ENCODE measurements around the gene FAAP24.
"Not testable (repeated sequence)": the region's sequence is repeated elsewhere in the genome, so short reads cannot be mapped to it uniquely, and the experiment has no call there.

FAAP24 gene

DNA sequence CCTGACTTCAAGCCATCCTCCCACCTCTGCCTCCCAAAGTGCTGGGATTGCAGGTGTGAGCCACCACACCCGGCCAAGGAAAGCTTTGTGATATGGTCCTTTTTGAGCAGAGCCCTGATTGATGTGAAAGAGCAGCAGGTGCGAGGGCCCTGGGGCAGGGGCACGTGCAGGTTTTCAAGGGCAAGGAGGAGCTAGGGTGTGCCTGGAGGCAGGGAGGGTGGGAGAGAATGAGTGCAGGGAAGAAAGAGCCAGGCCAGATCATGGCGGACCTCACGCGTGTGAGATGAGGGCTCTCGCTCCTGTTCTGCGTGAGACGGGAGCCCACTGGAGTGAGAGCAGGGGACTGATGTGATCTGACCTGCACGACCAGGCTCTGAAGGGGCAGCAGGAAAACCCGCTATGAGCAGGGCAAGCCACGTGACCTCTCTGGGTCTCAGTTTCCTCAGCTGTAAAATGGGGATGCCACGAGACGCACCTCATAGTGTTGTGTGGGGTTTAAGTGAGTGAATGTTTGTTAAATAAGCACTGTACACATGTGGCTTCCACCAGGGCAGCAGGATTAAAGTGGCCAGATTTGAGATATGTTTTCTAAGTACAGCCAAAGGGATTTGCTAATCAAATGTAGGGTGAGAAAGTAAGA, 25.8 kb downstream of the FAAP24 start:
- DNase-seq (ENCODE audit: low read depth in 2 of 2, low spot score in 1 of 2) = no peak

- no peak for DNase-seq (ENCODE audit: low read depth in 2 of 2, low spot score in 1 of 2)
Measured at GRCh38 chr19:32998722-32999121, 26.7 kb downstream of the FAAP24 start.

- DNase-seq (ENCODE audit: low read depth in 2 of 2, low spot score in 1 of 2) = peak in 1 of 2 donors; percentile 3
Measured at GRCh38 chr19:33000510-33000909, 28.5 kb downstream of the FAAP24 start.

DNA sequence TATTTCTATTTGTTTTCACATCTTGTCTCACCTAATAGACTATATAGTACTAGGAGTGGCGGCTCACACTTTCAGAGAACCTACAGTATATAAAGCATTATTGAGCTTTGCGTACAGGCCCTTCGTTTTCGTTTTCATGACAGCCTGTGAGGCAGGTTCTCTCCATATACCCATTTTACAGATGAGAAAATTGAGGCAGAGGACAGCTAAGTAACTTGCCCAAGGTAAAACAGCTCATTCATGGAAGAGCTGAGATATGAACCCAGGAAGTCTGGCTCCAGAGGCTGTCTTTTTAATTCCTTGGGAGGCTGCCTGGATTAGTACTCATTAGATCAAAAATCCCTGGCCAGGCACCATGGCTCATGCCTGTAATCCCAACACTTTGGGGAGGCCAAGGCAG, 28.9 kb downstream of the FAAP24 start:
- no peak for DNase-seq (ENCODE audit: low read depth in 2 of 2, low spot score in 1 of 2)

DNA sequence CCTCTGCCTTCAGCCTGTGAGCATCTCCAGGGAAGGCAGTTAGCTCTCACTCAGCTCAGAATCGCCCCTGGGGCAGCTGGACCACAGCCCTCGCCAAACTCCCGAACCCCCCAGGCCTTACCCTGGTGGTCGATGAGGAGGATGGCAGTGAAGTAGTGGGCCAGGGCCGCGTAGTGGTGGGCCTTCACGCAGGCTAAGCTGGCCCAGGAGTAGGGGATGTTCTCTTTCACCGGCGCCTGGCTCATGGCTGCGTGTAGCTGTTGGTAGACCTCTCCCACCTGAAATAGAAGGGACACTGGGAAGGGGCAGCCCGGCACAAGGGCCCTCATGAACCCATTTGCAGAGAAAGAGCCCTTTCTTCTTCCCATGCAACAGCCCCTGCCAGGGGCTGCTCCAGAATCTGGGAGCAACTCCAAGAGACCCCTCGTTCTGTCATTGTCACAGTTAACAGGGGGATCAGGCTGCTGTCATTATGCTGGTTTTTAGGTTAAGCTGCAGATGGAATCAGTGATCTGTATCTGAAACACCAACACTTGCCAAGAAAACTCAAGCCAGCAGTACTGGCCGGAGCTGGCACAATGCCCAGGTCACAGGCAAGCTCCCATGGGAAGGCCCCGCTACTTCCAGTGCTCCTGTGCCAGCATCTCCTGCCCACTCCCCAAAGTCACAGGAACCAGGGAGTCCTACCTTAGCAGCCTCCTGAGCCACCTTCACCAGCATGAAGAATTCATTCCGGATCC, 30.3 kb downstream of the FAAP24 start:
- DNase-seq (ENCODE audit: low read depth in 2 of 2, low spot score in 1 of 2) = not testable (repeated sequence)

DNA sequence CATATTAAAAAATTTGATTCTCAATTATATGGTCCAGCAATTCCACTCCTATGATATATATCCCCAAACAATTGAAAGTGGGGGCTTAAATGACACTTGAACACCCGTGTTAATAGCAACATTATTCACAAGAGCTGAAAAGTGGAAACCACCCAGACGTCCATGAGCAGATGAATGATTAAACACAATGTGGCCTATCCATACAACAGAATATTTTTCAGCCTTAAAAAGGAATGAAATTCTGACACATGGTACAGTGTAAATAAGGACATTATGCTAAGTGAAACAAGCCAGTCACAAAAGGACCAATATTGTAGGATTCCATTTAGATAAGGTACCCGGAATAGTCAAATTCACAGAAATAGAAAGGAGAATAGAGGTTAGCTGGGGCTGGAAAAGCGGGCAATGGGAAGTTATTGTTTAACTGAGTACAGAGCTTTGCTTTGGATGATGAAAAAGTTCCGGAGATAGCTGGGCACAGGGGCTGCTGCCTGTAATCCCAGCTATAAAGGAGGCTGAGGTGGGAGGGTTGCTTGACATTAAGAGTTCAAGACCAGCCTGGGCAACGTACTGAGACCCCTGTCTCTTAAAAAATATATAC, 31.5 kb downstream of the FAAP24 start:
- not testable (repeated sequence) for DNase-seq (ENCODE audit: low read depth in 2 of 2, low spot score in 1 of 2)

DNA sequence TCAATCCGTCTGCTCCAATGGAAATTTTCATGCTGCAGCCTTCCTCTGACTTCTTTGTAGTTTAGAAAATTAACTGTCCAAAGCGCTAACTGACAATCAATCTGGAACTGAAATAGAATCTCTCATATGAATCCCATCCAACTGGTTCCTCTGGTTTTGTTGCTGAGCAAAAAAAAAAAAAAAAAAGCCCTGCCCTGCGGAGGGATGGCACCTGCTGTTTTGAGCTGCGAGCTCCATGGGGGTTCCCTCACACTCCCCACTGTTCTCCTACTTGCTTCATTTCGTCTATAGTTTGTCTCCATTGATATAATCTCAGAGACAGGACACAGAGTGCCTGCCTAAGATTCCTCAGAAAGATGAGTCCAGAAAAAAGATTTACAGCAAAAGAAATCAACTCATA, 33.4 kb downstream of the FAAP24 start:
- no peak for DNase-seq (ENCODE audit: low read depth in 2 of 2, low spot score in 1 of 2)

GRCh38 chr19:33008738-33009137, 36.7 kb downstream of the FAAP24 start:
- DNase-seq (ENCODE audit: low read depth in 2 of 2, low spot score in 1 of 2) = no peak

GRCh38 chr19:33010891-33011290, 38.8 kb downstream of the FAAP24 start:
- DNase-seq (ENCODE audit: low read depth in 2 of 2, low spot score in 1 of 2) = not testable (repeated sequence)

- DNase-seq (ENCODE audit: low read depth in 2 of 2, low spot score in 1 of 2) = no peak
Measured at GRCh38 chr19:33022472-33023116, 50.6 kb downstream of the FAAP24 start.

DNA sequence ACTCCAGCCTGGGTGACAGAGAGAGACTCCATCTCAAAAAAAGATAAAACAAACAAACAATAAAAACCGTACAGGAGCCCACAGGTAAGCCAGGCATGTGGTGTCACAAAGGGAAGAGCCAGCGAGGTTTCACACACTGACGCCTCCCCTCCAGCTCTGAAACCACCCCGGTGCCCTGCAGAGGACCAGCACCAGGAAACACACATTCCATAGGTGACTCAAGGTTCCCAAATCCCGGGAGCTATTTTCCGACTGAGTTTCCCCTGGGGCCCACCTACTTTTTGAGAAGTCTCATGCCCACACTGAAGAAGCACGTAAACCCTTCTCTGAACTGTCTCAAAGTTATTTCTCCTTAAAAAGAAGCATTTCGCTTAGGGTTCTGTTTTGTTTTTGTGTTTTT, 52.4 kb downstream of the FAAP24 start:
- DNase-seq (ENCODE audit: low read depth in 2 of 2, low spot score in 1 of 2) = no peak

- DNase-seq (ENCODE audit: low read depth in 2 of 2, low spot score in 1 of 2) = not testable (repeated sequence)
Measured at GRCh38 chr19:33025468-33026238, 53.6 kb downstream of the FAAP24 start.

GRCh38 chr19:33026602-33027001, 54.6 kb downstream of the FAAP24 start:
- DNase-seq (ENCODE audit: low read depth in 2 of 2, low spot score in 1 of 2) = not testable (repeated sequence)

Measured in stimulated activated CD8-positive, alpha-beta memory T cell treated with anti-CD3 and anti-CD28 coated beads, Interleukin-4, amount 100 ng/mL, for 1 hour (primary cell).